Activated effector memory CD4-positive, alpha-beta T cell treated with Interleukin-2 at 50 U/mL for 16 hours (primary cell): Measurements from ENCODE around the gene LIPH.
"Not testable (repeated sequence)": the region's sequence is repeated elsewhere in the genome, so short reads cannot be mapped to it uniquely, and the experiment has no call there.

ENCODE experiments used
- DNase-seq: peaks from one replicate; pipeline ENCODE4 v3.0.0-alpha.2; 2020

The LIPH gene

DNA sequence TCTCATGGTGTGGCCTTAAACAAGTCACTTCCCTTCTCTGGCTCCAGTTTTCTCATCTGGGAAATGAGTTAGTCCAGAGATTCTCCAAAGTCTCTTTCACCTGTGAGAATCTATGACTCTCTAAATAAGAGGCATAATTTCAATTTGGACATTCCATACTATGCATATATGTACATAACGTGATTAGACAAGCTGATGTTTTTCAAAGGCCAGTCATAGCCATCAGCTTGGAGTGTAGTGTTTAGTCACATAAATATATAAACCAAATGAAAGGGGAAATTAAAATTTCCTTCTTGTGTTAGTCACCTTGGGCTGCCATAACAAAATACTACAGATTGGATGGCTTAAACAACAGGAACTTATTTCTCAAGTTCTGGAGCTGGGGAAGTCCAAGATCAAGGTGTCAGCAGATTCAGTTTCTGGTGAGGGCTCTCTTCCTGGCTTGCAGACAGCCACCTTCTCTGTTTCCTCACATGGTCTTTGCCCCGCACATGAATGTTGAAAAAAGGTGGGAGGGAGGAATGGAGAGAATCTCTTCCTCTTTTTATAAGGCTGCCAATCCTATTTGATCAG lies 72.9 kb downstream of the LIPH start:
- DNase-seq, result no peak

DNA sequence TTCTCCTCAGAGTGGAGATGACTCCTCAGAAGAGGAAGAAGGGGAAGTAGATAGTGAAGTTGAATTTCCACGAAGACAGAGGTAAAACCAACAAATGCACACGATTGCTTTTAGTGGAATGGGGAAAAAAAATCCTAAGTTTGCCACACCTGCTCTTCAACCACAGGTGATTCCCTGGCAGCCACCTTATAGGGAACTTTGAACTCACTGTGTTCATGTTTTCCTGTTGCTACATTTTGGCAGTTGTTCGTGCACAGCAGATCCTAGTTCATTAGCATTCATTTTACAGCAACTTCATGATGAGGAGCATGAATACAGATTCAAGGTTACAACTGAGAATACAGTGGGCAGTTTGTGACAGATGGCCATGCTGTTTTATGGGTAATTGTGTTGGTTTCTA lies 75.1 kb downstream of the LIPH start:
- no peak for DNase-seq

DNA sequence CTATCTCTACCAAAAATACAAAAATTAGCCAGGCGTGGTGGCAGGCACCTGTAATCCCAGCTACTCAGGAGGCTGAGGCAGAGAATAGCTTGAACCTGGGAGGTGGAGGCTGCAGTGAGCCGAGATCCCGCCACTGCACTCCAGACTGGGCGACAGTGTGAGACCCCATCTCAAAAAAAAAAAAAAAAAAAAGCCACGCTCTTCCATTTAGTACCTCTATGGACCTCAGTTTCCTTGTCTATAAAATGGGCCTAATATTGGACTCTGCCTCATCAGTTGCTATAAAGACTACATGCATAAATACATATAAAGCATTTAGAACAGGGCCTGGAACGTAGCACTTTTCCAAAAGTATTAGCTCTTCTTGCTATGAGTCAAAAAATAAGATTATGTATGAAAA lies 77.5 kb downstream of the LIPH start:
- not testable (repeated sequence) for DNase-seq

DNA sequence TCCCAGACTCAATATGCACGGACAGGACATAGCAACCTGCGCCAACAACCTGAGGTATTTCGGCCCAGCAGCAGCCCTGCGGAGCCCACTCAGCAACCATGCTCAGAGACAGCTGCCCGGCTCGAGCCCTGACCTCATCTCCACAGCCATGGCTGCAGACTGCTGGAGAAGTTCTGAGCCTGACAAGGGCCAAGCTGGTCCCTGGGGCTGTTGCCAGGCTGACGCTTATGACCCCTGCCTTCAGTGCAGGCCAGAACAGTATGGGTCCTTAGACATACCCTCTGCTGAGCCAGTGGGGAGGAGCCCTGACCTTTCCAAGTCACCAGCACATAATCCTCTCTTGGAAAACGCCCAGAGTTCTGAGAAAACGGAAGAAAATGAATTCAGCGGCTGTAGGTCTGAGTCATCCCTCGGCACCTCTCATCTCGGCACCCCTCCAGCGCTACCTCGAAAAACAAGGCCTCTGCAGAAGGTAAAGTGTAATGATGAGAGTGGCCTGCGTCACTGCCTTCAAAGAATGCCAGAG lies 79.0 kb downstream of the LIPH start:
- DNase-seq, result no peak

DNA sequence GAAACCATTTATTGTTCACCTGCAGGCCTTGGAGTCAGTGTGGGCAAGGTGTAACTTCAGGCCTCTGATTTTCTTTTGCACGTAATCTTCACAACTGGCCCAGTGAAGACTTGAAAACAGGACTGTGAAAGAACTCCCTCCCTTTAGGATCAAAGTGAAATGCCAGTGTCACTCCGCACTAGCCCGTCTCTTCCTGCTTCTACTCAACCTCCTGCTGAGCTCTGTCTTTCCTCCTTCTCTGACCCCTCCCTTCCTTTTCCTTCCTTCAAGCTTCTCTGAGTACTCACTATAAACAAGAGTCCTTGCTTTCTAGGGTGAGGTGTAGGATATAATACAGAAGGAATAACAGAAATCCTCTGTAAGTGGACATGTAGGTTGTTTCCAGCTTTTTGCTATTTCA lies 82.1 kb downstream of the LIPH start:
- no peak for DNase-seq

DNA sequence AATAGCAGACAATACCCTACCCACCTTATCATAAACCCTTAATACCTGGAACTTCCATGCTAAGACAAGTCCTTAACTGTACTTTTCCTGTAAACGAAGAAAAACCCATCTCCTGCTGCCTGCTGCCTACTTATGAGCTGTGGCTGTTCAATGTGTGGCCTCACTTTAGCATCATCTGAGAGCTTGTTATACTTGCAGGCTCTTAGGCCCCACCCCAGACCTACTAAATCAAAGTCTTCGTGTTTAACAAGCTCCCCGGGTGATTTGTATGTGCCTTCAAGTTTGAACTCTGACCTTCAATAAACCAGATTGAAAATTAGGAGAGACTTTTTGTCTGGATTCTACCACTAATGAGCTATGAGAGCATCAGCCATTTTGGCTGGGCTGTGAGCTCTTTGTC lies 82.8 kb downstream of the LIPH start:
- no peak for DNase-seq

DNA sequence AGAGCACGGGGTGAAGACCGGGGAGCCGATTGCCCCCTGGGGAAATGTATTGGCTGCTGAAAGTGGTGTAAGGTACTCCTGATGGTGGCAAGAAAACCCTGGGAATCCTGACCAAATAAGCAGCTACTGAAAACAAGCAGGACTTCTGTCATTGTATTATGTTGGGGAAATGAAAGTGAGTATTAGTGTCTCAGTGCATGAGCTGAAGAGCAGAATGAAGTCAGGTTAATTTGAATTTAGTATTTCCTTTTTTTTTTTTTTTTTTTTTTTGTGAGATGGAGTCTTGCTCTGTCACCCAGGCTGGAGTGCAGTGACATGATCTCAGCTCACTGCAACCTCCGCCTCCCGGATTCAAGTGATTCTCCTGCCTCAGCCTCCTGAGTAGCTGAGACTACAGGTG lies 86.3 kb downstream of the LIPH start:
- not testable (repeated sequence) for DNase-seq

DNA sequence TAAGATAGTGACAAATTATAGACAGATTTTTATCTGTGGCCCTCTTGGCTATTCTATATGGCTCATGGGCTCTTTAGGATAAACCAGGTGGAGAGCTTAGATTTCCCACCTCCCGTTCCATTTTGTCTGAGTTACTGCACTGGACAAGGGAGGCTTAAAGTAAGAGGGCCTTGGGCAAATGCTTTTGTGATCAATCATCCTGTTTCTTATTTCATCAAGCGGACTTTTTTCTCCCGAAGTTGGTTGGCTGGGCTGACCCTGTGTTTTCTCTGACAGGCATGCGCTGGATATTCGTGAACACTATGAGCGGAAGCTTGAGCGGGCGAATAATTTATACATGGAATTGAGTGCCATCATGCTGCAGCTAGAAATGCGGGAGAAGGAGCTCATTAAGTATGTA lies 86.9 kb downstream of the LIPH start:
- DNase-seq, result no peak

DNA sequence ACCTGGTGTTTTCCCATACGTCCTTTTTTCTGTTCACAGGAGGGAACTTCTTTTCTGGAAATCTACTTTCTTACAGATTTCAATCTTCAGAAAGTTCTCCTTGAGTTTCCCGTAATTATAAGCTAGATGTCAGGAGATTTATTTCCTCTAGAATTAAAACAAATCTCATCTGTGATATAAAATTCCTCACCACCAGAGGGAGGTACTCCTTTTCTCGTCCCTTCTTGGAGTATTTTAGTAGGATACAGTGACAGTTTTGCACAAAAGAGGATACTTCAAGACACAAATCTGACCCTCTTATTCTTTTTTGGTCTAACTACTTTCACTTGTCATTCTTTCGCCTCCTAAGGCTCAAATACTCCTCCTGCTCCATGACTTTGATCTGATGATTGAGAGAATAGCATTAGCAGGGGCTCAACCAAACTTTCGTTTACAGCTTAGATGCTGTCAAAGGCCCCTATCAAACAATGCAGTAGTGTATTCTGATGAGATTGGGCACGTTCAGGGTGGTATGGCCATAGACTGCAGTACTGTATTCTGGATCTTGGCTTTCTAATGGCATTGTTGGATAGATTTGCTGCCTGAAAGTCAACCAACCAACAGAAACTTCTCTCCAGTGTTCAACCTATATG lies 91.6 kb downstream of the LIPH start:
- DNase-seq, result no peak

DNA sequence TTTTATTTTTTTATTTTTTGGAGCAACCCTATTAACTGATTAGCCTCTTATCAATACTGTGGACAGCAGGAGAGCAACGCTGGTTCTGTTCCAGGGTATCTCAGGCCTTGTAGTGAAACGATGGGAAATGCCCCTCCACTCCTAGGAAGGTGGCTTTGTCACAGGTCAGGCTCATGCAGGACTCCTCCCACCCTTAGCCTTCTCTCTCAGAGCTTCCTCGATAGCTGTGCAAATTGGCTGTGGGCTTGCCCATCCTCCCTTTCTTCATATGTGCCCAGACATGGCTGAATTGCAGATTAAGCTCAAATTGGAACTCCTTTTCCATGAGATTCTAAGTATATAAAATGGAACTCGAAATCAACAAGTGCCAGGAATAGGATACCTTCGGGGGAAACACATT lies 92.1 kb downstream of the LIPH start:
- no peak for DNase-seq

DNA sequence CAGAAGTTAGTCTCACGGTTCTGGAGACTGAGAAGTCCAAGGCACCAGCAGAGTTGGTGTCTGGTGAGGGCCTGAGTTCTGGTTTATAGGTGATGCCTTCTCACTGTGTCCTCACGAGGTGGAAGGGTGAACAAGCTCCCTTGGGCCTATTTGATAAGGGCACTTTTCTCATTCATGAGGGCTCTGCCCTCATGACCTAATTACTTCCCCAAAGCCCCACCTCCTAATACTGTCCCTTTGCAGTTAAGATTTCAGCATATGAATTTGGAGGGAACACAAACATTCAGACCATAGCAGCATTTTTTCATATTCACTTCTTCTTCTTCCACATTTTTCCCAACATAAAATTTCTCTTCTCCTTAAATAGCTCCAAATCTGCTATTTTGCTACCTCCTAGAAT lies 95.0 kb downstream of the LIPH start:
- no peak for DNase-seq
